ENCODE data around the gene BTBD16. TPM values are rescaled to one million over a fixed set of nuclear protein-coding genes. Genes with fewer than 3 reads are reported as not detected.

The BTBD16 gene
- total RNA-seq, 1 experiment from 2014 or later = 0.35 TPM

- no peak for TF ChIP-seq CTCF (IDR thresholded peaks at IDR 0.05; ENCODE audit: unreplicated experiment)
- no peak for DNase-seq
- Mint-ChIP-seq H3K36me3 (ENCODE audit: insufficient read depth, unreplicated experiment) (no peaks in the 10 kb centered on the region), H3K27ac (ENCODE audit: unreplicated experiment) (no peak overlapping the region), H3K27me3 (ENCODE audit: unreplicated experiment) (no peaks in the 10 kb centered on the region), H3K4me1 (ENCODE audit: low read depth, unreplicated experiment) (no peaks in the 10 kb centered on the region), H3K9me3 (ENCODE audit: low read depth, unreplicated experiment) (no peaks in the 10 kb centered on the region), H3K4me3 (ENCODE audit: low read depth, unreplicated experiment) (no peak overlapping the region)
- intact Hi-C loops (cut with micrococcal nuclease; ENCODE audit: unreplicated experiment) = no loop called here
- CTCF ChIA-PET = no interaction called here
- no TSS peak for BruUV-seq (replicated peaks)
These were observed 88.5 kb downstream of the BTBD16 start for GRCh38 chr10:122359621-122360020.

GRCh38 chr10:122361046-122361445 is 90.0 kb downstream of the BTBD16 start:
- no TSS peak for BruUV-seq (replicated peaks)
- no peaks in the 10 kb centered on the region for H3K9me3 Mint-ChIP-seq (ENCODE audit: low read depth, unreplicated experiment)
- H3K4me1 Mint-ChIP-seq (ENCODE audit: low read depth, unreplicated experiment) = no peaks in the 10 kb centered on the region
- DNase-seq = no peak
- peaks cover 11% of the 10 kb centered on the region for H3K27me3 Mint-ChIP-seq (ENCODE audit: unreplicated experiment)
- intact Hi-C loops (cut with micrococcal nuclease; ENCODE audit: unreplicated experiment) = no loop called here
- H3K36me3 Mint-ChIP-seq (ENCODE audit: insufficient read depth, unreplicated experiment) = no peaks in the 10 kb centered on the region
- no peak overlapping the region for H3K27ac Mint-ChIP-seq (ENCODE audit: unreplicated experiment)
- no peak overlapping the region for H3K4me3 Mint-ChIP-seq (ENCODE audit: low read depth, unreplicated experiment)
- CTCF ChIA-PET = no interaction called here
- no peak for TF ChIP-seq CTCF (IDR thresholded peaks at IDR 0.05; ENCODE audit: unreplicated experiment)

DNA sequence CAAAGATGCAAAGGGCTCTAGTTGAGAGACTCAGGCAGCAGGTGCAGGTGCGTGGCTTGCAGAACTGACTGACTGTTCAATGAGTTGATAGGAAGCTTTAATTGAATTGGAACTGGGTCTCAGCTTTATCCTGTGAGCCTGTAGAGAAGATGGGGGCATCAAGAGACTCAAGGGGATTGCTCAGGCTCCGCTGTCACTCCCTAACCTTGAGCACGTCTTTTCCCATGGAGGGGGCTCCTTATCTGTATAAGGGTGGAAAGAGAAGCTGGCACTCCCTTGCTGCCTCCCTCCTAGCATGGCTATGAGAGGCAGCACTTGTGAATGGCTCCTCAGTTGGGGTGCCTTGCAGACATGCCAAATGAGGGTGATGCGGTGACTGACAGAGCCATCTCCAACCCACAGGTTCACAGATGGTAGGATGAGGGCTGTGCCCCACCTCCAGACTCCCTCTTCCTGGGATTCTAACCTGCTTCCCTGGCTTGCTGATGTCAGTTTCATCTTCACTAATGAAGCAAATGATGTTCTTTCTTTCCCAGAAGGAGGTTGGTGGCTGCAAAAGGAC is 91.0 kb downstream of the BTBD16 start:
- TF ChIP-seq CTCF (IDR thresholded peaks at IDR 0.05; ENCODE audit: unreplicated experiment) = no peak

DNA sequence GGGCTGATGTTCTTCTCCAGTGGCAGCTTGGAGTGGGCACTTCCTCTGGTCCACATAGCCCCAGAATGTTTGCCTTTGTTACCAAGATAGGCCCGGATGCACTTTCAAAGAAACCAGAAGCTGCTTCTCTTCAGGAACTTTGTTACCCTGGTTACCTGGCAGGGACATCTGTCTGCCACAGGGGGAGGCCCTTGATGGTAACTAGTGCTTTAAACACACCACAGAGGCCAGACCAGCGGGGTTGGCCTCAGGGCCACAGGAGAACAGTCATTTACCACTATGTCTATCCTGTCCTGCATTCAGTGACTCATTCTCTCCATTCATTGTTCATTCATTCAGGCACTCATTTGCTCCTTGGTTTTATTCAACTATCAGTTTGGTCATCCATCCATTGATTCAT is 91.5 kb downstream of the BTBD16 start:
- no peak for DNase-seq
- peaks cover 25% of the 10 kb centered on the region for H3K27me3 Mint-ChIP-seq (ENCODE audit: unreplicated experiment)
- BruUV-seq (replicated peaks) = no TSS peak
- CTCF ChIA-PET = no interaction called here
- no peak overlapping the region for H3K27ac Mint-ChIP-seq (ENCODE audit: unreplicated experiment)
- H3K36me3 Mint-ChIP-seq (ENCODE audit: insufficient read depth, unreplicated experiment) = no peaks in the 10 kb centered on the region
- no peak overlapping the region for H3K4me3 Mint-ChIP-seq (ENCODE audit: low read depth, unreplicated experiment)
- H3K4me1 Mint-ChIP-seq (ENCODE audit: low read depth, unreplicated experiment) = no peaks in the 10 kb centered on the region
- intact Hi-C loops (cut with micrococcal nuclease; ENCODE audit: unreplicated experiment) = no loop called here
- H3K9me3 Mint-ChIP-seq (ENCODE audit: low read depth, unreplicated experiment) = no peaks in the 10 kb centered on the region
- TF ChIP-seq CTCF (IDR thresholded peaks at IDR 0.05; ENCODE audit: unreplicated experiment) = no peak

More for the DNA sequence above, 91.0 kb downstream of the BTBD16 start:
- no peak overlapping the region for H3K27ac Mint-ChIP-seq (ENCODE audit: unreplicated experiment)
- peaks cover 22% of the 10 kb centered on the region for H3K27me3 Mint-ChIP-seq (ENCODE audit: unreplicated experiment)
- DNase-seq = no peak
- H3K4me3 Mint-ChIP-seq (ENCODE audit: low read depth, unreplicated experiment) = no peak overlapping the region
- H3K9me3 Mint-ChIP-seq (ENCODE audit: low read depth, unreplicated experiment) = no peaks in the 10 kb centered on the region
- no peaks in the 10 kb centered on the region for H3K36me3 Mint-ChIP-seq (ENCODE audit: insufficient read depth, unreplicated experiment)
- no TSS peak for BruUV-seq (replicated peaks)
- CTCF ChIA-PET = no interaction called here
- H3K4me1 Mint-ChIP-seq (ENCODE audit: low read depth, unreplicated experiment) = no peaks in the 10 kb centered on the region
- intact Hi-C loops (cut with micrococcal nuclease; ENCODE audit: unreplicated experiment) = no loop called here

All from Calu3 (cell line).